NCI-H82 treated with DMSO at 0.1 percent for 48 hours (cell line): ENCODE measurements around the gene OSM.

Experiments used
- DNase-seq: peaks from one replicate; lab custom pipeline; 2025; ENCODE audit not compliant: unreplicated experiment; lab: John Stamatoyannopoulos, UW

Gene OSM

GRCh38 chr22:30297991-30298701, 31.5 kb upstream of the OSM start:
- DNase-seq: no peak

DNA sequence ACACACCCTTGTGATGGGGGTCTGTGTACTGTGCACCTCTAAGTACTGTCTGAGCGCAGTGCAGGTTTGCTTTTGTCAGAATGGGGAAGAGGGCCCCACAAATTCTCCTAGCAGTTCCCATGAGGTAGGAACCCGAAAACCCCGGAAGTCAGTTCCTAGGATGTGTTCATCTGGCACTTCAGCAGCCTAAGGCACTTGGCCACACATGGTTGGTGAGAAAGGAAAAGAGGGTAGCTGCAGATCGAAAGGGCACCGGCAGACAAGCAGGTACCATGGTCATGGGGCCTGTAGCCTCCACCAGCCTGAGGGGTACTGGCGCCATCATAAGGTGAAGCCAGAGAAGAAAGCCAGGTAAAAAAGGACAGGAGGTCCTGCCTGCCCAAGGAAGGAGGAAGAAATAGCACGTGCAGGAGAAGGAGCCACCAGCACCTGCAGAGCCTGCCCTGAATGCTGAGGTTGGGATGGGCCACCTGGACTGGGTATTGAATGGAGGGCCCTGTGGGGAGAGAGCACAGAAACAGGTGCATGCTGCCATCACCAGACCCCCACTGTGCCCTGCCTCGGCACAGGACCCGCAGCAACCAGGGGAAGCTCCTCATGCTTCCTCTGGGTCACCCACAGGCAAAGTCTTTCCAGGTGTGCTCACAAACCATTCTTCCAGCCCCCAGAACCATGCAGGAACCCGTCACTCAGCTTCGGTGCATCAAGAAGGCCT, 30.8 kb upstream of the OSM start:
- DNase-seq: no peak

- no peak for DNase-seq
These were observed 30.2 kb upstream of the OSM start for GRCh38 chr22:30296833-30297232.

DNA sequence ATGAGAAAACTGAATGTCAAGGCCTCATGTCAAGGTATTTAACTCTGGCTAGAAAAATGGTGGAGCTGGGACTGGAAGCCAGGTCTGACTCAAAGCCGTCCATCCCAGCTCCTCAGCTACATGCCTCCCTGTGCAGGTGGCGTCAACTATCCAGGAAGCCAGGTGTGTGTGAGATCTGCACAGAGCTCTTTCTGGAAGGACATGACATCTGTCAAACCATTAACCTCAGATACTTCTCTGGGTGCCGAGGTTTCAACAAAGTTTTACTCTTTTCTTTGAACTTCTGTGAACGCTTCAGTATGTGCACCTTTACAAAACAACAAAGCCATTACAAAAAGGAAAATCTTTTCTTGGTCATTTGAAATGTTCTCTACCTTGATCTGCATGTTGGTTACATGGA, 29.7 kb upstream of the OSM start:
- no peak for DNase-seq

- DNase-seq: no peak
These were observed 28.9 kb upstream of the OSM start for GRCh38 chr22:30295576-30295975.

GRCh38 chr22:30294830-30295229, 28.2 kb upstream of the OSM start:
- no peak for DNase-seq

- DNase-seq: no peak
These were observed 27.4 kb upstream of the OSM start for GRCh38 chr22:30294066-30294465.

DNA sequence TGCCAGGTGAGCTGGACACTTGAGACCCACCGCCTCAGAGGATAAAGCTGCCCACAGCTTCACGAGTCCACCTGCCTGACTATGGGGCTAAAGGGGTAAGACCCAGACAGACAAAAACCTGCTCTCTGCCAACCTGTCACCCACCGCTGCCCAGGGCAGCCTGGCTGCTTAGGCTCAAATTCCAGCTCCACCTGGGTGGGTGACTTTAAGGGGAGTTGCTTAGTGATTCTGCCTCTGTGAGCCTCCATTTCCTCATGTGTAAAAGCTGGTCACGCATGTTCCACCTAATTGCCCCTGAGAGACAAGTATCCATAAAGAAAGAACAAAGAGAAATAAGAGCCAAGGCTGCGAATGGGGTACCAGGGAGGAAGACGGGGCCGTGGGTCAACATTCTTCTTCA, 26.4 kb upstream of the OSM start:
- no peak for DNase-seq

GRCh38 chr22:30292069-30292970, 25.7 kb upstream of the OSM start:
- no peak for DNase-seq

GRCh38 chr22:30291058-30291892, 24.6 kb upstream of the OSM start:
- DNase-seq: no peak

DNA sequence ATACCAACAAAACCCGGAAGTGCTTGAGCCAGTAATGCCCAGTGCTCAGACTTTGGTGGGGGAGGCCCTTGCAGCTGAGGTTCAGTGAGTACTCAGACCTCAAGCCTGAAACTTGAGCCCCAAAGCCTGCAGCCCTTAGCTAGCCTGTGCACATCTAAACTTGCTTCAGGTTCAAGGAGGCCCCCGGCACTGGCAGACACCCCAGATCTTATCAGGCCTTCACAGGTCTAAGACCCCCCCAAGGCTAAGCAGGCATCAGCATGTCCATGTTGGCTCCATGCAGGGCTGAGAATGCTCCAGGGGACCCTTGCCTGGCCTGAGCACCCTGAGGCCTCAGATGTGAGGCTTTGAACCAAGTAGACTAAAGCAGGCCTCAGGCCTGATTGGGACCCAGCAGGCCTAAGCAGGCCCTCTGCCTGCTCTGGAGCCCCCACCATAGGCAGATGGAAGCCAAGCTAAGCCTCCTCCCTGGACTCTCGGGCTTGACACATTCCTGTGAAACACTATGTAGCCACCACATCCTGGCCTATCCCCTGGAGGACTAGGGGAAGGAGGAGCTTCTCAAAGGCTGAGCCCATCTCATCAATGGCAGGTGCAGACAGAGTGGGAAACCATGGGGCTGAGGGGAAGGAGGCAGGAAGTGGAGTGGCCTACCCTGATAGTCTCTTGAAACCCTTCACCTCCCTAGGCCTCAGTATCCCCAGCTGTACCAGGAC, 23.8 kb upstream of the OSM start:
- no peak for DNase-seq

- DNase-seq: no peak
These were observed 23.3 kb upstream of the OSM start for GRCh38 chr22:30289980-30290313.

GRCh38 chr22:30289141-30289979, 22.7 kb upstream of the OSM start, which contains the start of gene CASTOR1:
Gene CASTOR1, minus strand, starts transcription at chr22:30289505. Its CDS starts 8 bp downstream, at chr22:30289497.
- peak; percentile 94 for DNase-seq

GRCh38 chr22:30288419-30289140, 21.9 kb upstream of the OSM start:
- DNase-seq: no peak

GRCh38 chr22:30287648-30288418, 21.2 kb upstream of the OSM start:
- DNase-seq: peak; percentile 26

GRCh38 chr22:30286813-30287647, 20.4 kb upstream of the OSM start:
- peak; percentile 2 for DNase-seq

DNA sequence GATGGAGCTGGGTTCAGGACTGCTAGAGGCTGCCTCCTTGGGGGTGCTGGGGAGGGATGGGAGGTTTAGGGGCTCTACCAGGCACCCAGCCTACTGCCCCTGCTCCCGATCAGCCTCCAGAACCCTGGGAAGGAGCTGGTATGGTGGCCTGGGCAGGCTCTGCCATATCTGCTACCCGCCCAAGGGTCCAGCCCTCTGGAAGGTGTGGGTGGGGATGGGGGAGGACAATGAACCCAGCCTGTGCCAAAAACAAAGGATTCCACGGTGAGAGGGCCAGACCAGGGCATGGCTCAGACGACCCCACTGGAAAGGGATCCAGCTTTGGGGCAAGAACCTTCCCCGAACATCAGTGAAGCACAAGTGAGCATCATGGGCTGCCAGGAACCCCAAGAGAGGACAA, 19.7 kb upstream of the OSM start:
- no peak for DNase-seq
